WTC11 (cell line): Measurements from ENCODE around the gene LCN15. TPM values are rescaled to one million over a fixed set of nuclear protein-coding genes. Genes with fewer than 3 reads are reported as not detected.

Experiments used
- CREM ChIP-seq: sonication (generic); formaldehyde crosslinking; IDR thresholded peaks from 2 replicates; pipeline ENCODE4 v1.8.1; 2022; ENCODE audit warnings: mild to moderate bottlenecking, missing genetic modification reagents, moderate library complexity
- CTCF ChIP-seq: fragments of 200-600 bp; IDR thresholded peaks from 2 replicates; pipeline ENCODE4 v1.8.0; 2022; ENCODE audit warnings: antibody characterized with exemption
- ERG ChIP-seq: fragments of 250-450 bp; sonication (Bioruptor Pico); IDR thresholded peaks from 2 replicates; pipeline ENCODE4 v1.8.0; 2021; ENCODE audit warnings: mild to moderate bottlenecking
- FOXJ3 ChIP-seq: sonication (generic); formaldehyde crosslinking; IDR thresholded peaks from 2 replicates; pipeline ENCODE4 v1.9.0; 2021; ENCODE audit warnings: missing genetic modification reagents, mild to moderate bottlenecking, borderline replicate concordance
- FOXK1 ChIP-seq: sonication (generic); formaldehyde crosslinking; IDR thresholded peaks from 2 replicates; pipeline ENCODE4 v1.8.0; 2022; ENCODE audit warnings: mild to moderate bottlenecking, moderate library complexity, missing genetic modification reagents
- FOXP4 ChIP-seq: sonication (generic); formaldehyde crosslinking; IDR thresholded peaks from 2 replicates; pipeline ENCODE4 v1.8.0; 2022; ENCODE audit warnings: mild to moderate bottlenecking, missing genetic modification reagents
- MYBL2 ChIP-seq: sonication (generic); formaldehyde crosslinking; IDR thresholded peaks from 2 replicates; pipeline ENCODE4 v1.8.1; 2023; ENCODE audit warnings: mild to moderate bottlenecking, moderate library complexity, missing genetic modification reagents
- PRRX2 ChIP-seq: fragments of 250-450 bp; sonication (Bioruptor Pico); IDR thresholded peaks from 2 replicates; pipeline ENCODE4 v1.8.0; 2021; ENCODE audit warnings: mild to moderate bottlenecking
- TCF7 ChIP-seq: sonication (generic); formaldehyde crosslinking; IDR thresholded peaks from 2 replicates; pipeline ENCODE4 v1.8.0; 2022; ENCODE audit warnings: mild to moderate bottlenecking, low read depth, missing genetic modification reagents, moderate library complexity
- TEAD4 ChIP-seq: sonication (generic); formaldehyde crosslinking; IDR thresholded peaks from 2 replicates; pipeline ENCODE4 v1.8.0; 2022; ENCODE audit warnings: mild to moderate bottlenecking, missing genetic modification reagents
- total RNA-seq: library from RNA; stranded (reverse); gene quantifications from 3 replicates; pipeline ENCODE4 v1.2.3, GENCODE V29; 2021
- TF ChIP-seq, protein P1 (sequence below): sonication (generic); formaldehyde crosslinking; IDR thresholded peaks from 2 replicates; pipeline ENCODE4 v1.8.0; 2022; ENCODE audit warnings: missing genetic modification reagents
- TF ChIP-seq, protein P2 (sequence below): sonication (generic); formaldehyde crosslinking; IDR thresholded peaks from 2 replicates; pipeline ENCODE4 v1.8.1; 2022; ENCODE audit warnings: missing genetic modification reagents, borderline replicate concordance
- TF ChIP-seq, protein P3 (sequence below): sonication (generic); formaldehyde crosslinking; conservative IDR thresholded peaks from 2 replicates; pipeline ENCODE4 v1.8.1; 2023; ENCODE audit warnings: mild to moderate bottlenecking, low read depth, missing genetic modification reagents, moderate library complexity
- TF ChIP-seq, protein P4 (sequence below): fragments of 250-450 bp; sonication (Bioruptor Pico); IDR thresholded peaks from 2 replicates; pipeline ENCODE4 v1.9.0; 2021; ENCODE audit warnings: mild to moderate bottlenecking

The LCN15 gene
- total RNA-seq, 1 experiment from 2014 or later, result 0.52 TPM

GRCh38 chr9:136750526-136750925 lies 13.8 kb downstream of the LCN15 start (continued):
- TF ChIP-seq, protein P1, sequence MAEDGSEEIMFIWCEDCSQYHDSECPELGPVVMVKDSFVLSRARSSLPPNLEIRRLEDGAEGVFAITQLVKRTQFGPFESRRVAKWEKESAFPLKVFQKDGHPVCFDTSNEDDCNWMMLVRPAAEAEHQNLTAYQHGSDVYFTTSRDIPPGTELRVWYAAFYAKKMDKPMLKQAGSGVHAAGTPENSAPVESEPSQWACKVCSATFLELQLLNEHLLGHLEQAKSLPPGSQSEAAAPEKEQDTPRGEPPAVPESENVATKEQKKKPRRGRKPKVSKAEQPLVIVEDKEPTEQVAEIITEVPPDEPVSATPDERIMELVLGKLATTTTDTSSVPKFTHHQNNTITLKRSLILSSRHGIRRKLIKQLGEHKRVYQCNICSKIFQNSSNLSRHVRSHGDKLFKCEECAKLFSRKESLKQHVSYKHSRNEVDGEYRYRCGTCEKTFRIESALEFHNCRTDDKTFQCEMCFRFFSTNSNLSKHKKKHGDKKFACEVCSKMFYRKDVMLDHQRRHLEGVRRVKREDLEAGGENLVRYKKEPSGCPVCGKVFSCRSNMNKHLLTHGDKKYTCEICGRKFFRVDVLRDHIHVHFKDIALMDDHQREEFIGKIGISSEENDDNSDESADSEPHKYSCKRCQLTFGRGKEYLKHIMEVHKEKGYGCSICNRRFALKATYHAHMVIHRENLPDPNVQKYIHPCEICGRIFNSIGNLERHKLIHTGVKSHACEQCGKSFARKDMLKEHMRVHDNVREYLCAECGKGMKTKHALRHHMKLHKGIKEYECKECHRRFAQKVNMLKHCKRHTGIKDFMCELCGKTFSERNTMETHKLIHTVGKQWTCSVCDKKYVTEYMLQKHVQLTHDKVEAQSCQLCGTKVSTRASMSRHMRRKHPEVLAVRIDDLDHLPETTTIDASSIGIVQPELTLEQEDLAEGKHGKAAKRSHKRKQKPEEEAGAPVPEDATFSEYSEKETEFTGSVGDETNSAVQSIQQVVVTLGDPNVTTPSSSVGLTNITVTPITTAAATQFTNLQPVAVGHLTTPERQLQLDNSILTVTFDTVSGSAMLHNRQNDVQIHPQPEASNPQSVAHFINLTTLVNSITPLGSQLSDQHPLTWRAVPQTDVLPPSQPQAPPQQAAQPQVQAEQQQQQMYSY (CRISPR knock-in tag), result no peak
- TF ChIP-seq FOXP4 (CRISPR knock-in tag) (no peak), MYBL2 (CRISPR knock-in tag) (no peak), ERG (no peak), CREM (CRISPR knock-in tag) (no peak), CTCF (no peak), FOXK1 (no peak), TCF7 (CRISPR knock-in tag) (no peak), PRRX2 (CRISPR knock-in tag) (no peak), TEAD4 (CRISPR knock-in tag) (no peak), FOXJ3 (CRISPR knock-in tag) (no peak)
- TF ChIP-seq, protein P2, sequence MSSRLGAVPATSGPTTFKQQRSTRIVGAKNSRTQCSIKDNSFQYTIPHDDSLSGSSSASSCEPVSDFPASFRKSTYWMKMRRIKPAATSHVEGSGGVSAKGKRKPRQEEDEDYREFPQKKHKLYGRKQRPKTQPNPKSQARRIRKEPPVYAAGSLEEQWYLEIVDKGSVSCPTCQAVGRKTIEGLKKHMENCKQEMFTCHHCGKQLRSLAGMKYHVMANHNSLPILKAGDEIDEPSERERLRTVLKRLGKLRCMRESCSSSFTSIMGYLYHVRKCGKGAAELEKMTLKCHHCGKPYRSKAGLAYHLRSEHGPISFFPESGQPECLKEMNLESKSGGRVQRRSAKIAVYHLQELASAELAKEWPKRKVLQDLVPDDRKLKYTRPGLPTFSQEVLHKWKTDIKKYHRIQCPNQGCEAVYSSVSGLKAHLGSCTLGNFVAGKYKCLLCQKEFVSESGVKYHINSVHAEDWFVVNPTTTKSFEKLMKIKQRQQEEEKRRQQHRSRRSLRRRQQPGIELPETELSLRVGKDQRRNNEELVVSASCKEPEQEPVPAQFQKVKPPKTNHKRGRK, result no peak
- TF ChIP-seq, protein P3, sequence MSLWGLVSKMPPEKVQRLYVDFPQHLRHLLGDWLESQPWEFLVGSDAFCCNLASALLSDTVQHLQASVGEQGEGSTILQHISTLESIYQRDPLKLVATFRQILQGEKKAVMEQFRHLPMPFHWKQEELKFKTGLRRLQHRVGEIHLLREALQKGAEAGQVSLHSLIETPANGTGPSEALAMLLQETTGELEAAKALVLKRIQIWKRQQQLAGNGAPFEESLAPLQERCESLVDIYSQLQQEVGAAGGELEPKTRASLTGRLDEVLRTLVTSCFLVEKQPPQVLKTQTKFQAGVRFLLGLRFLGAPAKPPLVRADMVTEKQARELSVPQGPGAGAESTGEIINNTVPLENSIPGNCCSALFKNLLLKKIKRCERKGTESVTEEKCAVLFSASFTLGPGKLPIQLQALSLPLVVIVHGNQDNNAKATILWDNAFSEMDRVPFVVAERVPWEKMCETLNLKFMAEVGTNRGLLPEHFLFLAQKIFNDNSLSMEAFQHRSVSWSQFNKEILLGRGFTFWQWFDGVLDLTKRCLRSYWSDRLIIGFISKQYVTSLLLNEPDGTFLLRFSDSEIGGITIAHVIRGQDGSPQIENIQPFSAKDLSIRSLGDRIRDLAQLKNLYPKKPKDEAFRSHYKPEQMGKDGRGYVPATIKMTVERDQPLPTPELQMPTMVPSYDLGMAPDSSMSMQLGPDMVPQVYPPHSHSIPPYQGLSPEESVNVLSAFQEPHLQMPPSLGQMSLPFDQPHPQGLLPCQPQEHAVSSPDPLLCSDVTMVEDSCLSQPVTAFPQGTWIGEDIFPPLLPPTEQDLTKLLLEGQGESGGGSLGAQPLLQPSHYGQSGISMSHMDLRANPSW (CRISPR knock-in tag), result no peak
- TF ChIP-seq, protein P4, sequence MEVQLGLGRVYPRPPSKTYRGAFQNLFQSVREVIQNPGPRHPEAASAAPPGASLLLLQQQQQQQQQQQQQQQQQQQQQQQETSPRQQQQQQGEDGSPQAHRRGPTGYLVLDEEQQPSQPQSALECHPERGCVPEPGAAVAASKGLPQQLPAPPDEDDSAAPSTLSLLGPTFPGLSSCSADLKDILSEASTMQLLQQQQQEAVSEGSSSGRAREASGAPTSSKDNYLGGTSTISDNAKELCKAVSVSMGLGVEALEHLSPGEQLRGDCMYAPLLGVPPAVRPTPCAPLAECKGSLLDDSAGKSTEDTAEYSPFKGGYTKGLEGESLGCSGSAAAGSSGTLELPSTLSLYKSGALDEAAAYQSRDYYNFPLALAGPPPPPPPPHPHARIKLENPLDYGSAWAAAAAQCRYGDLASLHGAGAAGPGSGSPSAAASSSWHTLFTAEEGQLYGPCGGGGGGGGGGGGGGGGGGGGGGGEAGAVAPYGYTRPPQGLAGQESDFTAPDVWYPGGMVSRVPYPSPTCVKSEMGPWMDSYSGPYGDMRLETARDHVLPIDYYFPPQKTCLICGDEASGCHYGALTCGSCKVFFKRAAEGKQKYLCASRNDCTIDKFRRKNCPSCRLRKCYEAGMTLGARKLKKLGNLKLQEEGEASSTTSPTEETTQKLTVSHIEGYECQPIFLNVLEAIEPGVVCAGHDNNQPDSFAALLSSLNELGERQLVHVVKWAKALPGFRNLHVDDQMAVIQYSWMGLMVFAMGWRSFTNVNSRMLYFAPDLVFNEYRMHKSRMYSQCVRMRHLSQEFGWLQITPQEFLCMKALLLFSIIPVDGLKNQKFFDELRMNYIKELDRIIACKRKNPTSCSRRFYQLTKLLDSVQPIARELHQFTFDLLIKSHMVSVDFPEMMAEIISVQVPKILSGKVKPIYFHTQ (CRISPR knock-in tag), result no peak
